Large intestine (tissue), 3 donors: ENCODE measurements around the gene AP3B2. TPM values are rescaled to one million over a fixed set of nuclear protein-coding genes. Genes with fewer than 3 reads are reported as not detected.
A peak's percentile ranks its signal among the peaks of the same experiment; 100 is the strongest.
"Not testable (repeated sequence)": the region's sequence is repeated elsewhere in the genome, so short reads cannot be mapped to it uniquely, and the experiment has no call there.

ENCODE experiments used
- DNase-seq, 2 donors: peaks; one replicate each; pipeline versions ENCODE4 v3.0.0 to v3.0.0-alpha.2; 2013
- H3K27ac ChIP-seq: one replicate; pipeline ENCODE4 v1.5.1; 2013; ENCODE audit warnings: low read length
- H3K27me3 ChIP-seq: 2 replicates; pipeline ENCODE4 v1.6.1; 2013; ENCODE audit warnings: low read length; ENCODE audit not compliant: control insufficient read depth, insufficient read depth
- H3K36me3 ChIP-seq: 2 replicates; pipeline ENCODE4 v1.6.1; 2013; ENCODE audit warnings: low read length; ENCODE audit not compliant: control insufficient read depth, insufficient read depth
- H3K4me1 ChIP-seq: one replicate; pipeline ENCODE4 v1.6.1; 2013; ENCODE audit warnings: low read length; ENCODE audit not compliant: control insufficient read depth, insufficient read depth
- H3K4me3 ChIP-seq: one replicate; pipeline ENCODE4 v1.5.1; 2013; ENCODE audit warnings: low read length
- H3K9me3 ChIP-seq: one replicate; pipeline ENCODE4 v1.6.1; 2013; ENCODE audit warnings: mild to moderate bottlenecking, low read depth, low read length, moderate library complexity; ENCODE audit not compliant: control insufficient read depth
- WGBS: methylation state at CpG from one replicate; pipeline ENCODE4 v1.1.5; 2013; ENCODE audit warnings: low lambda C conversion rate; ENCODE audit not compliant: insufficient coverage; 5-methylcytosine and 5-hydroxymethylcytosine counted together
- polyA plus RNA-seq: library from polyadenylated mRNA; unstranded; fragments of 120-200 nt; gene quantifications from one replicate; pipeline ENCODE4 v1.2.1, GENCODE V29; 2013

Gene AP3B2
- polyA plus RNA-seq, 1 donor, result 10.2 TPM

DNA sequence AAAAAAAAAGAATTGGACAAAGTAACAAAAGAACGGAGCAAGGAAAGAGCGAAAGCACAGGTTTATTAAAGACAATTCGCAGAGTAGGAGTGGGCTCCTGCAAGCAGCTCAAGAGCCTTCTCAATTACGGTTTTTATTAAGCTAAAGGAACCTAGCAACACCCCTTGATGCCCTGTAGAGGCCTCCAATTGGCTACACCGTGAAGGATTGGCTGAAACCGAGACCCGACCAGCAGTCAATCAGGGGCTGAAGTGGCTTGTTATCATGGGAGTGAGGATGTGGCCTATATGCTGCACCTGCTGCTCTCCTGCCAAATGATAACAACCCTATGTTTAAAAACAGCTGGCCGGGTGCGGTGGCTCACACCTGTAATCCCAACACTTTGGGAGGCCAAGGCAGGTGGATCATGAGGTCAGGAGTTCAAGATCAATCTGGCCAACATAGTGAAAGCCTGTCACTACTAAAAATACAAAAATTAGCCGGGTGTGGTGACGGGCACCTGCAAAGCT, 20.4 kb upstream of the AP3B2 start:
- 87% methylated on average over 3 of the region's 11 CpGs for WGBS
- Histone ChIP-seq H3K4me3 (no peak overlapping the region), H3K27ac (no peak overlapping the region), H3K36me3 (no peaks in the 10 kb centered on the region), H3K9me3 (no peaks in the 10 kb centered on the region), H3K4me1 (no peaks in the 10 kb centered on the region), H3K27me3 (no peaks in the 10 kb centered on the region)
- no peak for DNase-seq

- Histone ChIP-seq H3K4me3 (no peak overlapping the region), H3K27ac (no peak overlapping the region), H3K36me3 (no peaks in the 10 kb centered on the region), H3K27me3 (no peaks in the 10 kb centered on the region), H3K9me3 (no peaks in the 10 kb centered on the region), H3K4me1 (no peaks in the 10 kb centered on the region)
- no CpG with 5 or more reads among the region's 10 CpGs for WGBS
- DNase-seq, result no peak
Measured at GRCh38 chr15:82726816-82727215, 17.1 kb upstream of the AP3B2 start.

- WGBS, result no CpG with 5 or more reads among the region's 4 CpGs
- H3K4me1 ChIP-seq, result peaks cover 6% of the 10 kb centered on the region
Measured at GRCh38 chr15:82715003-82715402, 5.3 kb upstream of the AP3B2 start.

DNA sequence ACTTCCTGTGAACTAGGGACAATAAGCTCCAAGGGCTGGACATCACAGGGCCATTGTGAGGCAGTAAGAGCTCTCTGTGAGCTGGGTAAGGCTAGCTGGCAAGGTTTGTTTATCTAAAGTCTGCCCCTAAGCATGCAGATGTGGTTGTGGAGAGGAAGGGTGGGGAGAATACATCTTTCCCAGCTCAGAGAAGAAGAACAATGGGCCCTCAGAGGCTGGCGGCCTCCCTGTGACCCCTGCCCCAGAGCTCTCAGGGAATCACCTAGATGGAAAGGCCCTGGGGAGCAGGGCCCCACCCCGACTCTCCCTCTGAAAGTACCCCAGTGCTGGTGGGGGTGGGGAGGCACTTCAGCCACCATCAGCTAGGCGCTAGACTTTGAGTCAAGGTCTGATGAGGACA, 4.3 kb upstream of the AP3B2 start:
- no peak overlapping the region for H3K27ac ChIP-seq
- no peak for DNase-seq
- no CpG with 5 or more reads among the region's 3 CpGs for WGBS
- peaks cover 3% of the 10 kb centered on the region for H3K9me3 ChIP-seq
- no peaks in the 10 kb centered on the region for H3K36me3 ChIP-seq
- peaks cover 6% of the 10 kb centered on the region for H3K4me1 ChIP-seq
- no peak overlapping the region for H3K4me3 ChIP-seq
- H3K27me3 ChIP-seq, result peaks cover 8% of the 10 kb centered on the region

More at GRCh38 chr15:82715003-82715402, 5.3 kb upstream of the AP3B2 start:
- no peak for DNase-seq
- no peaks in the 10 kb centered on the region for H3K36me3 ChIP-seq
- H3K9me3 ChIP-seq, result peaks cover 3% of the 10 kb centered on the region
- no peak overlapping the region for H3K4me3 ChIP-seq
- H3K27me3 ChIP-seq, result peaks cover 7% of the 10 kb centered on the region
- no peak overlapping the region for H3K27ac ChIP-seq

DNA sequence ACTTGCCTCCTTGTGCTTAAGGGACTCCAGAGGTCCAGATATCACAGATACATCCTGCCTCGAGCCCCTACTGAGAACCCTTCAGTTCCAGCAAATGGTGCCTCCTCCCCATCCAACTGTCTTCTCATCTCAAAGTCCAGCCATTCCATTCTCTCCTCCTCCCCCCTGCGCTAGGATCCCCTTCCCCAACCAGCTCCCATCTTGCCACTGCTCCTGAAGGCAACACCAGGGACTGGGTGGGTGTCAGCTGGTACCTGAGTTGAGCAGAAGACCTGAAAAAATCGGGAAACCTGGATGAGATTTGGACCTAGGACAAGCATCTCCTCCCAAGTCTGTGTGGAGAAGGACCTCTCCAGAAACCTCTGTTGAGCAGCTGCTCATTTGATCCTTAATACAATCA, 2.4 kb upstream of the AP3B2 start:
- Histone ChIP-seq H3K4me3 (no peak overlapping the region), H3K4me1 (peaks cover 6% of the 10 kb centered on the region), H3K9me3 (peaks cover 3% of the 10 kb centered on the region), H3K27me3 (peaks cover 15% of the 10 kb centered on the region), H3K27ac (no peak overlapping the region), H3K36me3 (no peaks in the 10 kb centered on the region)
- DNase-seq, result no peak
- no CpG with 5 or more reads among the region's 3 CpGs for WGBS

DNA sequence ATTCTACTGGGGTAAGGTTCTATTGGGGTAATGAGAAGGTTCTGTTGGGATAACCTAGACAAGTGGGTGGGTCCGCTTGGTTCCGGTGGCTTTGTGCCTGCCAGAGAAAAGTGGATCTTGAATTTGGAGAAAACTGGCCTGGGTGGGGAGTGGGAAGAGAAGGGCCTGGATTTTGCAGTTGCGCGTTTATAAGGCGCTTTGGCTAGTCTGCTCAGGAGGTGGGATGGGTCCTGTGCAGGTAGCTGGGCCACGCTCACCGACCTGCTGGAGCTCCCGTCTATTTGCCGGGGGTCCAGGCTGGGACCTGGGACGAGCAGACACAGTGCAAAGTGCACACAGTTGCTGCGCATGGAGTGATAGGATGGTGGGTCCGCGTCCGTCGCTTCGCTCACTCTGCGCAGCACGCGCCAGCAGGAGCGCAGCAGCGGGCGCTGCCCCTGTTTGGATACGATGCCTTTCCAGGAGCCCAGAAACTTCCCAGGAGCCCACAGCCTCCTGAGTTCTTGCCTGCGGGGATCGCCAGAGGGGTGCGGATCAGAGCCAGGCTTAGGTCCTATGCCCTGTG, 1.3 kb upstream of the AP3B2 start:
- Histone ChIP-seq H3K4me1 (peaks cover 6% of the 10 kb centered on the region), H3K9me3 (peaks cover 3% of the 10 kb centered on the region), H3K4me3 (no peak overlapping the region), H3K27me3 (peaks cover 15% of the 10 kb centered on the region), H3K27ac (no peak overlapping the region), H3K36me3 (no peaks in the 10 kb centered on the region)
- no peak for DNase-seq
- no CpG with 5 or more reads among the region's 26 CpGs for WGBS

- Histone ChIP-seq H3K27ac (no peak overlapping the region), H3K36me3 (no peaks in the 10 kb centered on the region), H3K4me3 (peak overlapping the region; percentile 43), H3K9me3 (peaks cover 3% of the 10 kb centered on the region), H3K4me1 (peaks cover 6% of the 10 kb centered on the region), H3K27me3 (peaks cover 15% of the 10 kb centered on the region)
- WGBS, result no CpG with 5 or more reads among the region's 14 CpGs
- no peak for DNase-seq
Measured at GRCh38 chr15:82710208-82710555, 507 bp upstream of the AP3B2 start.

DNA sequence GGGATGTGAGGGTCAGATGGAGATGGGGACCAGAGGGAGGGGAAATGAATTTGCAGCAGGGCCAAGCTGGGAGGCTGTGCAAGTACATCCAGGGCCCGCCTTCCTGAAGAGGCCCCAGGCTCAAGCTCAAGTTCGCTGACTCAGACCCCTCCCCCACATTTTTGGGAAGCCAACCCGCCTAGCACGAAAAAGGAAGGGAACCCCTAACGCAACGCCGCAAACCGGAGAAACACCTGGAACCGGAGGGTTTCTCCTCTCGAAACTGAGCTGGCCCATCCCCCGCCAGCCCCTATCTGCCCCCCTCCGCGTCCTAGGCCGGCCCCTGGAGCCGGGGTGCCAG, 624 bp downstream of the AP3B2 start:
- Histone ChIP-seq H3K27ac (no peak overlapping the region), H3K9me3 (peaks cover 3% of the 10 kb centered on the region), H3K36me3 (no peaks in the 10 kb centered on the region), H3K27me3 (peaks cover 15% of the 10 kb centered on the region), H3K4me3 (peak overlapping the region; percentile 27), H3K4me1 (peaks cover 6% of the 10 kb centered on the region)
- WGBS, result no CpG with 5 or more reads among the region's 15 CpGs
- no peak for DNase-seq

- not testable (repeated sequence) for H3K9me3 ChIP-seq, H3K36me3 ChIP-seq, H3K4me1 ChIP-seq, DNase-seq, H3K27ac ChIP-seq, H3K4me3 ChIP-seq
- H3K27me3 ChIP-seq, result peaks cover 13% of the 10 kb centered on the region
- 100% methylated on average over 2 of the region's 8 CpGs for WGBS
Measured at GRCh38 chr15:82705856-82706255, 3.8 kb downstream of the AP3B2 start.

GRCh38 chr15:82699726-82700125, 9.9 kb downstream of the AP3B2 start:
- Histone ChIP-seq H3K27me3 (no peaks in the 10 kb centered on the region), H3K36me3 (no peaks in the 10 kb centered on the region), H3K4me1 (no peaks in the 10 kb centered on the region), H3K9me3 (no peaks in the 10 kb centered on the region), H3K4me3 (no peak overlapping the region), H3K27ac (no peak overlapping the region)
- no peak for DNase-seq
- no CpG with 5 or more reads among the region's 11 CpGs for WGBS

GRCh38 chr15:82698711-82699345, 10.8 kb downstream of the AP3B2 start:
- H3K27me3 ChIP-seq, result no peaks in the 10 kb centered on the region
- no peaks in the 10 kb centered on the region for H3K9me3 ChIP-seq
- H3K4me1 ChIP-seq, result no peaks in the 10 kb centered on the region
- H3K27ac ChIP-seq, result no peak overlapping the region
- DNase-seq, result no peak
- H3K36me3 ChIP-seq, result no peaks in the 10 kb centered on the region
- 92% methylated on average over 2 of the region's 8 CpGs for WGBS
- H3K4me3 ChIP-seq, result no peak overlapping the region
